Progenitor cell of endocrine pancreas (in vitro differentiated cells): ENCODE data around the gene HIVEP3. TPM values are rescaled to one million over a fixed set of nuclear protein-coding genes. Genes with fewer than 3 reads are reported as not detected.

ENCODE experiments used
- DNase-seq: peaks from one replicate; pipeline ENCODE4 v3.0.0; 2021; ENCODE audit warnings: low spot score; ENCODE audit not compliant: unreplicated experiment
- H3K27ac Mint-ChIP-seq: 2 replicates; pipeline ENCODE4 v1.8.0; 2021; ENCODE audit warnings: mild to moderate bottlenecking, moderate library complexity, mixed read lengths
- H3K27me3 Mint-ChIP-seq: 2 replicates; pipeline ENCODE4 v1.8.0; 2021; ENCODE audit warnings: mixed read lengths
- H3K36me3 Mint-ChIP-seq: 2 replicates; pipeline ENCODE4 v1.8.0; 2022; ENCODE audit warnings: mixed read lengths; ENCODE audit not compliant: insufficient read depth
- H3K4me1 Mint-ChIP-seq: 2 replicates; pipeline ENCODE4 v1.8.0; 2021; ENCODE audit warnings: low read depth, mixed read lengths
- H3K4me3 Mint-ChIP-seq: 2 replicates; pipeline ENCODE4 v1.8.0; 2021; ENCODE audit warnings: low read depth, mild to moderate bottlenecking, moderate library complexity, mixed read lengths
- H3K9me3 Mint-ChIP-seq: 2 replicates; pipeline ENCODE4 v1.8.0; 2021; ENCODE audit warnings: low read depth, mixed read lengths
- total RNA-seq: library from RNA; stranded (reverse); gene quantifications from 2 replicates; pipeline ENCODE4 v1.2.1, GENCODE V29; 2021
- TF ChIP-seq, protein P1 (sequence below): fragments of 200-600 bp; sonication (generic); IDR thresholded peaks from one replicate; pipeline ENCODE4 v1.5.0; 2021; ENCODE audit warnings: antibody characterized with exemption, mild to moderate bottlenecking; ENCODE audit not compliant: unreplicated experiment

Gene HIVEP3
- total RNA-seq, 1 donor from 2014 or later, result 1.1 TPM

DNA sequence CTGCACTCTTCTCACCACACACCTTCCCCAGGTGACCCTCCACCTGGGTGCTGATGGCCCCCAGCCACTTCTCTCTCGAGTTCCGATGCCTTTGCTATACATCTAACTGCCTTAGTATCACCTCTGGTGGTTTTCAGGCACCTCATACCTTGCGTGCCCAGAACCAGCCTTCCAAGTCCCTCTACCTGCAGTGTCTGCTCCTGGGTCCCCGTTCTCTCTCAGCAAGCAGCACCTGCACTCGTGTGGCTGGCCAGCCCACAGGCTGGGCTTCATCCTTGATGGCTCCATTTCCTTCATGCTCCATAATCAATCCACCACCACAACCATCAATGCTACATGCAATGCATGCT lies 385.0 kb downstream of the HIVEP3 start:
- no peaks in the 10 kb centered on the region for H3K9me3 Mint-ChIP-seq
- H3K36me3 Mint-ChIP-seq, result no peaks in the 10 kb centered on the region
- TF ChIP-seq, protein P1, sequence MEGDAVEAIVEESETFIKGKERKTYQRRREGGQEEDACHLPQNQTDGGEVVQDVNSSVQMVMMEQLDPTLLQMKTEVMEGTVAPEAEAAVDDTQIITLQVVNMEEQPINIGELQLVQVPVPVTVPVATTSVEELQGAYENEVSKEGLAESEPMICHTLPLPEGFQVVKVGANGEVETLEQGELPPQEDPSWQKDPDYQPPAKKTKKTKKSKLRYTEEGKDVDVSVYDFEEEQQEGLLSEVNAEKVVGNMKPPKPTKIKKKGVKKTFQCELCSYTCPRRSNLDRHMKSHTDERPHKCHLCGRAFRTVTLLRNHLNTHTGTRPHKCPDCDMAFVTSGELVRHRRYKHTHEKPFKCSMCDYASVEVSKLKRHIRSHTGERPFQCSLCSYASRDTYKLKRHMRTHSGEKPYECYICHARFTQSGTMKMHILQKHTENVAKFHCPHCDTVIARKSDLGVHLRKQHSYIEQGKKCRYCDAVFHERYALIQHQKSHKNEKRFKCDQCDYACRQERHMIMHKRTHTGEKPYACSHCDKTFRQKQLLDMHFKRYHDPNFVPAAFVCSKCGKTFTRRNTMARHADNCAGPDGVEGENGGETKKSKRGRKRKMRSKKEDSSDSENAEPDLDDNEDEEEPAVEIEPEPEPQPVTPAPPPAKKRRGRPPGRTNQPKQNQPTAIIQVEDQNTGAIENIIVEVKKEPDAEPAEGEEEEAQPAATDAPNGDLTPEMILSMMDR, result no peak
- H3K4me3 Mint-ChIP-seq, result no peak overlapping the region
- peaks cover 61% of the 10 kb centered on the region for H3K27me3 Mint-ChIP-seq
- no peaks in the 10 kb centered on the region for H3K4me1 Mint-ChIP-seq
- H3K27ac Mint-ChIP-seq, result no peak overlapping the region
- DNase-seq, result no peak

DNA sequence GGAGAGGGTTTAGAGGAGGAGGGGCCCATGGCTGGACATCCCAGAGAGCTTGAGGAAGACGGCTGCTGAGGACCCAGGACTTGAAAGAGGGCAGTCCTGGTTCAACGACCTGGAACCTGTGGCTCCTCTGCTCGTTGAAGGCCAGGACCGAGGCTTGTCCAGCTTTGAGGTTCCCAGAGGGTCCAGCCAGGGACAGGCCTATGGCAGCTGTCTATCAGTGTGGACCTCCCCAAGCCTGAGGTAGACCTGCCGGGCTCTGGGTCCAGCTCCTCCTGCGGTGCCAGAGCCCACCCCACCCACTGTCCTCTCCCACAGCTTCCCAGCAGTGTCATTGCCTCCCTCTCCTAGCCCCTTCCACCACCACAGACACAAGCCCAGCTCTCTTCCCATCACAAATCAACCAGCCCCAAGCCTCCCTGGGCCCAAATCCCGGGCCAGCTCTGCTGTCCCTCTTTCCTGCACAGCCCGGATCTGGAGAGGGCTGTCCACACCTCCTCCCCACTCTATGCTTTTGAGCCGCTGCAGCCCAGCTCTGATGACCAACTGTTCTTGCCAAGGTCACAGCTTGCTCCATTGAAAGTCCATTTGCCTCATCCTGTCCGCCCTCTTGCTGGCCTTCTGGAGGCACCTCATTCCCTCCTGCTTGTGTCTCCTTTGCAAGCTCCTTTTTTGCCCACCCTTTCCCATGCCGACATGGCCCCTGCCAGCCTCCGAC lies 385.5 kb downstream of the HIVEP3 start:
- Mint-ChIP-seq H3K36me3 (no peaks in the 10 kb centered on the region), H3K27ac (no peak overlapping the region), H3K9me3 (no peaks in the 10 kb centered on the region), H3K27me3 (peaks cover 58% of the 10 kb centered on the region), H3K4me1 (no peaks in the 10 kb centered on the region), H3K4me3 (no peak overlapping the region)
- no peak for DNase-seq
- TF ChIP-seq, protein P1, result no peak

DNA sequence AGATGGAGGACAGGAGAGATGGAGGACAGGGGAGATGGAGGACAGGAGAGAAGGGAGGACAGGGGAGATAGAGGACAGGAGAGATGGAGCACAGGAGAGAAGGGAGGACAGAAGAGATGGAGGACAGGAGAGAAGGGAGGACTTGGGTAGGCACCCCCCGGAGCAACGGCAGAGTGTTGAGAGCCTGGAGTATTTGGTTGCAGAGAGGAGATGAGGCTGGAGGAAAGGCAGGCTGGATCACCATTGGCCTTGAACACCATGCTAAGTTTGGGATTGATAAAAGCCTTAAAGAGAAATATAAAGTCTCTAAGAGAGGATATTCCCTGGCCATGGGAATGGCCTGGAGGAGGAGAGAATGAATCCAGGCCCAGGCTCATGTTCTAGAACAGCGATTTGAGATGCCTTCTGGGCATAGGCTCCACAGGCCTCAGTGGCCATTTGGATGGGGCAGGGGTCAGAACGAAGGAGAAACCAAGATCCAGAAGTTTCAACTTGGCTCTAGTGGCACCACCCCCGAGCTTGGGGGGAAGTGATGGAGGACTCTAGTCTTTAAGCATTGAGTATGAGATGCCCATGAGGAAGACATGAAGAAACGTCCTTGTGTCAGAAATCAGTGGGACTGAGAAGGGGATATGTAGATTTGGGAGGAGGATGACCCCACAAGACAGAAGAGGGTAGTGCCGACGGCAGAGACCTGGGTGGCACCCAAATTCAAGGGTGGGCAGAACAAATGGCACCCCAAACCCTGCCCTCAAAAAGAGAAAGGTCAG lies 386.3 kb downstream of the HIVEP3 start:
- no peaks in the 10 kb centered on the region for H3K36me3 Mint-ChIP-seq
- no peaks in the 10 kb centered on the region for H3K4me1 Mint-ChIP-seq
- H3K9me3 Mint-ChIP-seq, result no peaks in the 10 kb centered on the region
- no peak overlapping the region for H3K4me3 Mint-ChIP-seq
- peaks cover 53% of the 10 kb centered on the region for H3K27me3 Mint-ChIP-seq
- TF ChIP-seq, protein P1, result no peak
- H3K27ac Mint-ChIP-seq, result no peak overlapping the region
- no peak for DNase-seq

DNA sequence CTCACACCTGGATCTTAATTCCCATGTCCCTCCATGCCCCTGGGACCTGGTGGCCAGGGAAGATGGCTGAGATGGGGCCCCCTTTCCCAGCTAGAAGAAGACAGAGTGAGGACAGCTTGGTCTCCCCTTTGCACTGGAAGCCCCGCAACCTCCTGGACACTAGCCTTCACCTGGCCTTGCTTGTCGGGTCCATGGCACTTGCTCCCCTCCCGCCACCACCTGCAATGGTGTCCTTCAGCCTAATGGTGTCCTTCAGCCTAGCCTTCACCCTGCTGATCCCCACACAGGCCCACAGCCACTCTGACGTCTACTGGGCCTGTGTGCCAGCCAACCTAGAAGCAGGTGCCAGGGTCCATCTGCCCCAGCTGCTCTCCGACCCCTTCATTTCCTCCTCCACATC lies 388.3 kb downstream of the HIVEP3 start:
- no peak overlapping the region for H3K27ac Mint-ChIP-seq
- H3K36me3 Mint-ChIP-seq, result no peaks in the 10 kb centered on the region
- TF ChIP-seq, protein P1, result no peak
- no peaks in the 10 kb centered on the region for H3K9me3 Mint-ChIP-seq
- DNase-seq, result no peak
- H3K4me3 Mint-ChIP-seq, result no peak overlapping the region
- peaks cover 40% of the 10 kb centered on the region for H3K27me3 Mint-ChIP-seq
- no peaks in the 10 kb centered on the region for H3K4me1 Mint-ChIP-seq

DNA sequence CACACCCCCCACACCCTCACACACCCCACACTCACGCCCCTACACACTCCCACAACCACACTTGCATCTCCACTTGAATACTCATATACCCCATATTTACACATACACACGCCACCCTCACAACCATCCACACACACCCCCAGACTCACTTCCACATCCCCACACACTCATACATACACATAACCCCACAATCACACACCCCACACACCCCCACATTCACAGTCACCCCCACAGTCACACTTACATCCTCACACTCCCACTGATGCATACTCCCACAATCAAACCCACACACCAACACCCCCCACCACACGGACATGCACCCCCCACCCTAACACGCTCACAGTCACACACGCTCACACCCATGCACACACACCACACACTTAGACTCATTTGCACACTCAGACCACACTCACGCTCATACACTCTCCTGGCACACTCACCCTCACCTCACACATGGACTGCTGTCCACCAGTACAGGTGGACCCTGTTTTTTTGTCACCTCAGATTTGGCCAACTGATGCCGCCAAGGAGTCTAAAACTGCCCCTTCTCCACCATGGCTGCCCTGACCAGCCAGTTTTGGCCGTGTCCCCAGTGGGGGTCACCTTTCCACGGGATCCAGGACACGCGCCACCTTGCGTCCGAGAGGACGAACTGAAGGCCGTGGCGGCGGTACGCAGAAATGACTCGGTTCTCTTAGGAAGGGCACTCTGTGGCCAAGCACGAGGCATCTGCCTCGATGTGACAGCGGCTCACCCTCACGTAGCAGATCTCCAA lies 388.9 kb downstream of the HIVEP3 start:
- no peak overlapping the region for H3K27ac Mint-ChIP-seq
- H3K27me3 Mint-ChIP-seq, result peaks cover 39% of the 10 kb centered on the region
- no peak overlapping the region for H3K4me3 Mint-ChIP-seq
- no peaks in the 10 kb centered on the region for H3K36me3 Mint-ChIP-seq
- no peaks in the 10 kb centered on the region for H3K4me1 Mint-ChIP-seq
- TF ChIP-seq, protein P1, result no peak
- no peak for DNase-seq
- H3K9me3 Mint-ChIP-seq, result no peaks in the 10 kb centered on the region
